Prostate gland (tissue), 2 donors: ENCODE results near the gene ALS2CL. TPM values are rescaled to one million over a fixed set of nuclear protein-coding genes. Genes with fewer than 3 reads are reported as not detected.

ENCODE experiments used
- DNase-seq: peaks from one replicate; pipeline ENCODE4 v3.0.0-alpha.2; 2019; ENCODE audit warnings: low spot score
- H3K27ac ChIP-seq, 2 donors: fragments of 200-600 bp; sonication (generic); 2 replicates each; pipeline ENCODE4 v1.5.1; 2017 to 2019
- H3K27me3 ChIP-seq: fragments of 200-600 bp; sonication (generic); replicated peaks from 2 replicates; pipeline ENCODE4 v1.5.1; 2019; ENCODE audit not compliant: insufficient read depth
- H3K36me3 ChIP-seq, 2 donors: fragments of 200-600 bp; sonication (generic); 1 replicate in 1 of 2; 2 replicates in 1 of 2; pipeline versions ENCODE4 v1.5.1 to v1.8.1; 2017 to 2019
- H3K4me1 ChIP-seq: fragments of 200-600 bp; sonication (generic); replicated peaks from 2 replicates; pipeline ENCODE4 v1.5.1; 2019
- H3K4me3 ChIP-seq, 2 donors: fragments of 200-600 bp; sonication (generic); 2 replicates each; pipeline ENCODE4 v1.5.1; 2017 to 2019
- H3K9me3 ChIP-seq: fragments of 200-600 bp; sonication (generic); 2 replicates; pipeline ENCODE4 v1.5.1; 2017
- CTCF ChIP-seq, 4 experiments: fragments of 200-600 bp in 2 of 4; fragments of 450-650 bp in 2 of 4; sonication (generic) in 2 of 4; IDR thresholded peaks; 1 replicate in 3 of 4; 2 replicates in 1 of 4; pipeline ENCODE4 v1.5.1; 2016 to 2019; ENCODE audit warnings: antibody characterized with exemption in 4 of 4, mild to moderate bottlenecking in 2 of 4, moderate library complexity in 2 of 4
- POLR2A ChIP-seq: fragments of 450-650 bp; IDR thresholded peaks from one replicate; pipeline ENCODE4 v1.6.1; 2016; ENCODE audit warnings: antibody characterized with exemption, mild to moderate bottlenecking
- POLR2AphosphoS5 ChIP-seq: sonication (generic); formaldehyde crosslinking; IDR thresholded peaks from one replicate; pipeline ENCODE4 v1.6.1; 2017; ENCODE audit warnings: antibody characterized with exemption
- WGBS: methylation state at CpG from one replicate; pipeline ENCODE4 v1.1.5; 2018; 5-methylcytosine and 5-hydroxymethylcytosine counted together
- intact Hi-C: fragments of 100-400 bp; cut with DNase I; formaldehyde crosslinking; loops from one replicate; pipeline ENCODE4 v1.14.2; 2022
- total RNA-seq, 2 donors: library from RNA; depleted of rRNA; stranded (reverse); fragments of >200 nt; gene quantifications; one replicate each; pipeline ENCODE4 v1.1.0, GENCODE V29; 2016

ALS2CL gene
- total RNA-seq, 2 donors from 2014 or later = 8.1 to 18.9 TPM

- TF ChIP-seq CTCF (IDR thresholded peaks at IDR 0.05) = no peak
- no peak for TF ChIP-seq POLR2A
- no peak for TF ChIP-seq POLR2AphosphoS5
- H3K36me3 ChIP-seq = no peaks in the 10 kb centered on the region
These were observed 13.1 kb downstream of the ALS2CL start for GRCh38 chr3:46680298-46680826.

GRCh38 chr3:46679681-46680080, 13.8 kb downstream of the ALS2CL start:
- Histone ChIP-seq H3K9me3 (no peaks in the 10 kb centered on the region), H3K4me3 (no peak overlapping the region), H3K27ac (no peak overlapping the region), H3K36me3 (no peaks in the 10 kb centered on the region), H3K4me1 (no peaks in the 10 kb centered on the region), H3K27me3 (no peaks in the 10 kb centered on the region)
- WGBS = 83% methylated on average over 5 of the region's 5 CpGs
- no peak for TF ChIP-seq CTCF (IDR thresholded peaks at IDR 0.05)
- no peak for TF ChIP-seq POLR2AphosphoS5
- TF ChIP-seq POLR2A = no peak
- DNase-seq = no peak
- intact Hi-C loops = no loop called here

More at GRCh38 chr3:46680298-46680826, 13.1 kb downstream of the ALS2CL start:
- Histone ChIP-seq H3K4me1 (no peaks in the 10 kb centered on the region), H3K27ac (no peak overlapping the region), H3K27me3 (no peaks in the 10 kb centered on the region), H3K9me3 (no peaks in the 10 kb centered on the region), H3K4me3 (no peak overlapping the region)
- DNase-seq = no peak
- 84% methylated on average over 9 of the region's 9 CpGs for WGBS
- intact Hi-C loops = no loop called here

GRCh38 chr3:46678280-46678679, 15.2 kb downstream of the ALS2CL start:
- Histone ChIP-seq H3K36me3 (no peaks in the 10 kb centered on the region), H3K4me1 (no peaks in the 10 kb centered on the region), H3K27ac (no peak overlapping the region), H3K4me3 (no peak overlapping the region), H3K27me3 (no peaks in the 10 kb centered on the region), H3K9me3 (no peaks in the 10 kb centered on the region)
- WGBS = 97% methylated on average over 6 of the region's 6 CpGs
- intact Hi-C loops = no loop called here
- no peak for DNase-seq
- no peak for TF ChIP-seq POLR2A

GRCh38 chr3:46677411-46677726, 16.1 kb downstream of the ALS2CL start:
- TF ChIP-seq POLR2A (no peak), POLR2AphosphoS5 (no peak), CTCF (IDR thresholded peaks at IDR 0.05) (no peak)
- no peaks in the 10 kb centered on the region for H3K9me3 ChIP-seq
- H3K4me3 ChIP-seq = no peak overlapping the region
- H3K27ac ChIP-seq = no peak overlapping the region
- WGBS = 78% methylated on average over 6 of the region's 6 CpGs
- no peaks in the 10 kb centered on the region for H3K36me3 ChIP-seq
- H3K27me3 ChIP-seq = no peaks in the 10 kb centered on the region
- H3K4me1 ChIP-seq = no peaks in the 10 kb centered on the region
- DNase-seq = no peak
- intact Hi-C loops = no loop called here

GRCh38 chr3:46676601-46677410, 16.7 kb downstream of the ALS2CL start:
- WGBS = 85% methylated on average over 14 of the region's 16 CpGs

More at GRCh38 chr3:46676601-46677410, 16.7 kb downstream of the ALS2CL start:
- H3K9me3 ChIP-seq = no peaks in the 10 kb centered on the region
- intact Hi-C loops = no loop called here
- no peak overlapping the region for H3K27ac ChIP-seq
- H3K4me3 ChIP-seq = no peak overlapping the region
- TF ChIP-seq CTCF (IDR thresholded peaks at IDR 0.05) (no peak), POLR2AphosphoS5 (no peak), POLR2A (no peak)
- DNase-seq = no peak
- no peaks in the 10 kb centered on the region for H3K27me3 ChIP-seq
- no peaks in the 10 kb centered on the region for H3K4me1 ChIP-seq
- H3K36me3 ChIP-seq = no peaks in the 10 kb centered on the region
